PFSK-1 (cell line): ENCODE data around the gene LCA5L.

Experiments
- POLR2AphosphoS5 ChIP-seq: IDR thresholded peaks from 2 replicates; pipeline ENCODE4 v1.6.1; 2012; ENCODE audit warnings: low read depth, mild to moderate bottlenecking, control low read depth, low read length, moderate library complexity
- TAF1 ChIP-seq: IDR thresholded peaks from 2 replicates; pipeline ENCODE4 v1.6.1; 2012; ENCODE audit warnings: low read length, control low read depth, borderline replicate concordance; ENCODE audit not compliant: insufficient read depth

DNA sequence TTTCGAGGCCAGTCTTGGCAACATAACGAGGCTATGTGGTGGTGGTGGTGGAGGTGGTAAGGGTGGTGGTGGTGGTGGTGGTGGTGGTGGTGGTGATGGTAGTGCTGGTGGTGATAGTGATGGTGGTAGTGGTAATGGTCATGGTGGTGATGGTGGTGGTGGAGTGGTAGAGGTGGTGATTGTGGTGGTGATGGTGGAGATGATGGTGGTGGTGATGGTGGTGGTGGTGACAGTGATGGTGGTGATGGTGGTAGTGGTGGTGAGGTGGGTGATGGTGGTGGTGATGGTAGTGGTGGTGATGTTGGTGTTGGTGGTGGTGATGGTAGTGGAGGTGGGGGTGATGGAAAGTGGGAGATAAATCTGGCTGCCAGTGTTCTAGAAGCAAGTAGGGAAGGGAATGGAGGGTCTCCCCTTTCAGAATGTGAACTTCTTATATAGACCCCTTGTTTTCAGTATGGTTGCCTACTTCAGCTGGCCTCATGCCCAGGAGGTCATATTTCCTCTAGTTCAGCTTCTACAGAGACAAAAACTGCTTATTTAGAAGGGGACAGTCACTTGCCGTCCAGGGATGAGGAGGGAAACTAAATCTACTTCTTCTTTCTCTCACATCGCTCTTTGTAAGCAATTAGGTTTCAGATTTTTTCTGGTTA, 33.7 kb upstream of the LCA5L start:
- TF ChIP-seq POLR2AphosphoS5 (no peak), TAF1 (no peak)
